C4-2B (cell line): ENCODE data around the gene IER3.

Experiments
- ZFX ChIP-seq: fragments of 450-650 bp; IDR thresholded peaks from 2 replicates; pipeline ENCODE4 v1.6.1; 2017
- TF ChIP-seq, protein P1 (sequence below): fragments of 450-650 bp; conservative IDR thresholded peaks from 2 replicates; pipeline ENCODE4 v1.5.1; 2017; ENCODE audit warnings: mild to moderate bottlenecking

GRCh38 chr6:30750379-30750668, 6.0 kb upstream of the IER3 start:
- TF ChIP-seq, protein P1, sequence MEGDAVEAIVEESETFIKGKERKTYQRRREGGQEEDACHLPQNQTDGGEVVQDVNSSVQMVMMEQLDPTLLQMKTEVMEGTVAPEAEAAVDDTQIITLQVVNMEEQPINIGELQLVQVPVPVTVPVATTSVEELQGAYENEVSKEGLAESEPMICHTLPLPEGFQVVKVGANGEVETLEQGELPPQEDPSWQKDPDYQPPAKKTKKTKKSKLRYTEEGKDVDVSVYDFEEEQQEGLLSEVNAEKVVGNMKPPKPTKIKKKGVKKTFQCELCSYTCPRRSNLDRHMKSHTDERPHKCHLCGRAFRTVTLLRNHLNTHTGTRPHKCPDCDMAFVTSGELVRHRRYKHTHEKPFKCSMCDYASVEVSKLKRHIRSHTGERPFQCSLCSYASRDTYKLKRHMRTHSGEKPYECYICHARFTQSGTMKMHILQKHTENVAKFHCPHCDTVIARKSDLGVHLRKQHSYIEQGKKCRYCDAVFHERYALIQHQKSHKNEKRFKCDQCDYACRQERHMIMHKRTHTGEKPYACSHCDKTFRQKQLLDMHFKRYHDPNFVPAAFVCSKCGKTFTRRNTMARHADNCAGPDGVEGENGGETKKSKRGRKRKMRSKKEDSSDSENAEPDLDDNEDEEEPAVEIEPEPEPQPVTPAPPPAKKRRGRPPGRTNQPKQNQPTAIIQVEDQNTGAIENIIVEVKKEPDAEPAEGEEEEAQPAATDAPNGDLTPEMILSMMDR = no peak
- no peak for TF ChIP-seq ZFX
